Vagina (tissue), 2 donors: ENCODE results near the gene HOXB3. TPM values are rescaled to one million over a fixed set of nuclear protein-coding genes. Genes with fewer than 3 reads are reported as not detected.

Experiments used
- DNase-seq, 2 donors: peaks; one replicate each; pipeline ENCODE4 v3.0.0-alpha.2; 2017; ENCODE audit errors: extremely low spot score in 2 of 2
- H3K27ac ChIP-seq: fragments of 200-600 bp; sonication (generic); one replicate; pipeline ENCODE4 v1.5.1; 2019
- H3K27me3 ChIP-seq: fragments of 200-600 bp; sonication (generic); one replicate; pipeline ENCODE4 v1.5.1; 2019
- H3K36me3 ChIP-seq, 2 donors: fragments of 200-600 bp; sonication (generic); one replicate each; pipeline ENCODE4 v1.5.1; 2017 to 2019
- H3K4me1 ChIP-seq: fragments of 200-600 bp; sonication (generic); one replicate; pipeline ENCODE4 v1.5.1; 2019
- H3K4me3 ChIP-seq, 2 donors: fragments of 200-600 bp; sonication (generic); 1 replicate in 1 of 2; 2 replicates in 1 of 2; pipeline ENCODE4 v1.5.1; 2016 to 2019
- H3K9me3 ChIP-seq: fragments of 200-600 bp; sonication (generic); one replicate; pipeline ENCODE4 v1.5.1; 2019
- POLR2A ChIP-seq, 2 donors: fragments of 450-650 bp; IDR thresholded peaks; one replicate each; pipeline ENCODE4 v1.6.1; 2017; ENCODE audit warnings: antibody characterized with exemption in 2 of 2, mild to moderate bottlenecking in 2 of 2, moderate library complexity in 2 of 2
- POLR2AphosphoS5 ChIP-seq, 2 donors: sonication (generic); formaldehyde crosslinking; IDR thresholded peaks; one replicate each; pipeline ENCODE4 v1.9.0; 2017; ENCODE audit warnings: antibody characterized with exemption in 2 of 2, mild to moderate bottlenecking in 2 of 2, low read depth in 1 of 2; ENCODE audit not compliant: insufficient read depth in 1 of 2
- intact Hi-C: fragments of 100-400 bp; cut with DNase I; formaldehyde crosslinking; loops from one replicate; pipeline ENCODE4 v1.15.1; 2023
- total RNA-seq: library from RNA; depleted of rRNA; stranded (reverse); fragments of >200 nt; gene quantifications from one replicate; pipeline ENCODE4 v1.2.3, GENCODE V29; 2016
- TF ChIP-seq, protein P1 (sequence below), 3 experiments: fragments of 450-650 bp in 2 of 3; fragments of 200-600 bp in 1 of 3; sonication (generic) in 1 of 3; IDR thresholded peaks; one replicate each; pipeline ENCODE4 v1.5.1; 2017 to 2019; ENCODE audit warnings: antibody characterized with exemption in 3 of 3, mild to moderate bottlenecking in 2 of 3, moderate library complexity in 2 of 3

HOXB3 gene
- total RNA-seq, 1 donor from 2014 or later, result 17.7 TPM

- Histone ChIP-seq H3K27me3 (no peaks in the 10 kb centered on the region), H3K27ac (peak overlapping the region; percentile 67), H3K9me3 (no peaks in the 10 kb centered on the region)
These were observed 14.1 kb upstream of the HOXB3 start for GRCh38 chr17:48603959-48604769.

DNA sequence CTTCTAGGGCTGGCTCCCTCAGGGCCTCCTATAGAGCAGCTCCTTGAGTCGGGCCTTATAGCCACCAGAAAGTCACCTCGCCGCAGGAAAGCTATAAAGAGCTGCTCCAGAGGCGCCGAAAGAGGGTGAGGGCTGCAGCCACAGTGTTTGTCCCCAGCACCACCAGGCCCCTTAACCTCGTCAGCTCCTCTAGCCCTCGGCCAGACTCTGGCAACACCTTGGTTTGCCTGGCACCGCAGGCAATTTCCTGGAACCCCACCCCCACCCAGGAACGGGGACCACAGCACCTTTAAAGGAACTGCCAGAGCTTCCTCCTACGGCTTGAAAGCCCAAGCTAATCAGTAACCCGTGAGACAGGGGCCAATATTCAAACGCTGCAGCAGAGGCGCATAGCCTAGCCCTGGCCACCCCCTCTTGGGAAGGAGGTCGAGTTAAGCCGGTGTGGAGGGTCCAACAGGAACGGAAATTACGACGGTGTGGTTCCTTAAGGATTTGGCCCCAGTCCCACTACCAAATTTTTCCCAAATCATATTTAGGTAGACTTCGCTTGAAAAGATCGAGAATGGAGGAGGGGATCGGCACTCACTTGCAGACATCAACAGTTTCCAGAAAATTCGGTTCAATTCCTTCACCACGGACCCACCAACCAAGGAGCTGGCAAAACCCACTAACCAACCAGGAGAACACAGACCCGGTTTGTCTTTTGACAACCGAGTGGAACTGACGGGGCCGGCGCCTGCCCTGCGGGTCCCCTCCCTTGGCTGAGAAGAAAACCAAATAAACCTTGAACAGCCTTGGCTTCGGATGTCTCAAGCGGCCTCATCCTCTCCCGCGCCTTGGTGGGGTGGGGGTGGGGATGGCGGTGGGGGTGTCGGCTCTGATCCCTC lies 11.7 kb upstream of the HOXB3 start:
- peaks cover 32% of the 10 kb centered on the region for H3K4me1 ChIP-seq
- H3K27ac ChIP-seq, result no peak overlapping the region
- DNase-seq, result no peak
- no peaks in the 10 kb centered on the region for H3K9me3 ChIP-seq
- peak overlapping the region; percentile 39 to 41 for H3K4me3 ChIP-seq
- no peaks in the 10 kb centered on the region for H3K27me3 ChIP-seq
- no peaks in the 10 kb centered on the region for H3K36me3 ChIP-seq
- TF ChIP-seq POLR2A (IDR thresholded peaks at IDR 0.05) (no peak), POLR2AphosphoS5 (IDR thresholded peaks at IDR 0.05; ENCODE audit: insufficient read depth in 1 of 2, low read depth in 1 of 2) (no peak)
- TF ChIP-seq, protein P1, sequence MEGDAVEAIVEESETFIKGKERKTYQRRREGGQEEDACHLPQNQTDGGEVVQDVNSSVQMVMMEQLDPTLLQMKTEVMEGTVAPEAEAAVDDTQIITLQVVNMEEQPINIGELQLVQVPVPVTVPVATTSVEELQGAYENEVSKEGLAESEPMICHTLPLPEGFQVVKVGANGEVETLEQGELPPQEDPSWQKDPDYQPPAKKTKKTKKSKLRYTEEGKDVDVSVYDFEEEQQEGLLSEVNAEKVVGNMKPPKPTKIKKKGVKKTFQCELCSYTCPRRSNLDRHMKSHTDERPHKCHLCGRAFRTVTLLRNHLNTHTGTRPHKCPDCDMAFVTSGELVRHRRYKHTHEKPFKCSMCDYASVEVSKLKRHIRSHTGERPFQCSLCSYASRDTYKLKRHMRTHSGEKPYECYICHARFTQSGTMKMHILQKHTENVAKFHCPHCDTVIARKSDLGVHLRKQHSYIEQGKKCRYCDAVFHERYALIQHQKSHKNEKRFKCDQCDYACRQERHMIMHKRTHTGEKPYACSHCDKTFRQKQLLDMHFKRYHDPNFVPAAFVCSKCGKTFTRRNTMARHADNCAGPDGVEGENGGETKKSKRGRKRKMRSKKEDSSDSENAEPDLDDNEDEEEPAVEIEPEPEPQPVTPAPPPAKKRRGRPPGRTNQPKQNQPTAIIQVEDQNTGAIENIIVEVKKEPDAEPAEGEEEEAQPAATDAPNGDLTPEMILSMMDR (IDR thresholded peaks at IDR 0.05), result no peak
- intact Hi-C loops, result no loop called here

More at GRCh38 chr17:48603959-48604769, 14.1 kb upstream of the HOXB3 start:
- Histone ChIP-seq H3K4me1 (peaks cover 13% of the 10 kb centered on the region), H3K36me3 (no peaks in the 10 kb centered on the region), H3K4me3 (peak overlapping the region; percentile 39 to 41)
- TF ChIP-seq POLR2A (IDR thresholded peaks at IDR 0.05) (no peak), POLR2AphosphoS5 (IDR thresholded peaks at IDR 0.05; ENCODE audit: insufficient read depth in 1 of 2, low read depth in 1 of 2) (no peak)
- TF ChIP-seq, protein P1 (IDR thresholded peaks at IDR 0.05), result no peak
- DNase-seq, result no peak
- intact Hi-C loops, result no loop called here

DNA sequence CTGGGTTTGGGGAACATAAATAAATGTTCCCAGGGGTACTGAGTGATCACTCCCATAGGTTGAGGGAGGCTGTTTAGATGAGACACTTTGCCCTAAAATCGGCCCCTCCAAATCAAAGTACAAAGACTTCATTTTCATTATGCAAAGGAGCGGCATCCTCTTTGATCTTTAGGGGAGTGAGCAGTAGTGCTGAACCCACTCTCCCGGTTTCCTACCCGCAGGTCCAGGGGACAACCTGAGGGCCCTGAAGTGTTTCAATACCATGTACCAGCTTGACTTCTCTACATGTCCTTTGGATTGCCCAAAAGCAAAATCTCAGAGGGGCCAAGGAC lies 11.1 kb upstream of the HOXB3 start:
- no peak for TF ChIP-seq POLR2A (IDR thresholded peaks at IDR 0.05)
- TF ChIP-seq, protein P1 (IDR thresholded peaks at IDR 0.05), result no peak
- no peak for TF ChIP-seq POLR2AphosphoS5 (IDR thresholded peaks at IDR 0.05; ENCODE audit: insufficient read depth in 1 of 2, low read depth in 1 of 2)
- no peaks in the 10 kb centered on the region for H3K27me3 ChIP-seq
- intact Hi-C loops, result no loop called here
- H3K9me3 ChIP-seq, result no peaks in the 10 kb centered on the region
- H3K27ac ChIP-seq, result no peak overlapping the region
- no peaks in the 10 kb centered on the region for H3K36me3 ChIP-seq
- no peak overlapping the region for H3K4me3 ChIP-seq
- peaks cover 34% of the 10 kb centered on the region for H3K4me1 ChIP-seq
- no peak for DNase-seq

- intact Hi-C loops, result no loop called here
- no peak for DNase-seq
- Histone ChIP-seq H3K27me3 (no peaks in the 10 kb centered on the region), H3K27ac (no peak overlapping the region), H3K4me3 (no peak overlapping the region), H3K4me1 (peaks cover 37% of the 10 kb centered on the region), H3K9me3 (no peaks in the 10 kb centered on the region), H3K36me3 (no peaks in the 10 kb centered on the region)
- no peak for TF ChIP-seq POLR2A (IDR thresholded peaks at IDR 0.05)
- TF ChIP-seq POLR2AphosphoS5 (IDR thresholded peaks at IDR 0.05; ENCODE audit: insufficient read depth in 1 of 2, low read depth in 1 of 2), result no peak
- TF ChIP-seq, protein P1 (IDR thresholded peaks at IDR 0.05), result no peak
These were observed 10.4 kb upstream of the HOXB3 start for GRCh38 chr17:48600244-48601098.
